HG02885 (cell line): ENCODE data around the gene THBS1.

ENCODE experiments used
- ATAC-seq: cut with Tn5 transposase; IDR thresholded peaks from one replicate; pipeline ENCODE4 v1.9.1; 2021; ENCODE audit warnings: mild to moderate bottlenecking; ENCODE audit not compliant: unreplicated experiment, poor library complexity

THBS1 gene

GRCh38 chr15:39598958-39599845, 18.3 kb downstream of the THBS1 start:
- ATAC-seq: no peak

- ATAC-seq: no peak
These were observed 19.0 kb downstream of the THBS1 start for GRCh38 chr15:39599871-39600270.

- ATAC-seq: no peak
These were observed 21.3 kb downstream of the THBS1 start for GRCh38 chr15:39602143-39602542.

- no peak for ATAC-seq
These were observed 24.3 kb downstream of the THBS1 start for GRCh38 chr15:39605146-39605545.

GRCh38 chr15:39608185-39609139, 27.6 kb downstream of the THBS1 start:
- ATAC-seq: no peak

GRCh38 chr15:39609166-39609916, 28.5 kb downstream of the THBS1 start:
- ATAC-seq: no peak

- ATAC-seq: no peak
These were observed 29.8 kb downstream of the THBS1 start for GRCh38 chr15:39610665-39611064.

GRCh38 chr15:39613271-39613670, 32.4 kb downstream of the THBS1 start:
- ATAC-seq: no peak

- ATAC-seq: no peak
These were observed 33.0 kb downstream of the THBS1 start for GRCh38 chr15:39613861-39614260.

GRCh38 chr15:39616731-39617455, 36.0 kb downstream of the THBS1 start:
- ATAC-seq: no peak

GRCh38 chr15:39618063-39618823, 37.4 kb downstream of the THBS1 start:
- no peak for ATAC-seq

- ATAC-seq: no peak
These were observed 40.3 kb downstream of the THBS1 start for GRCh38 chr15:39621210-39621609.

- no peak for ATAC-seq
These were observed 41.1 kb downstream of the THBS1 start for GRCh38 chr15:39621976-39622375.

GRCh38 chr15:39622660-39623516, 42.0 kb downstream of the THBS1 start:
- peak; percentile 8 for ATAC-seq

GRCh38 chr15:39623529-39623931, 42.7 kb downstream of the THBS1 start:
- ATAC-seq: peak; percentile 94

- ATAC-seq: peak; percentile 32
These were observed 43.9 kb downstream of the THBS1 start for GRCh38 chr15:39624806-39625205.

- no peak for ATAC-seq
These were observed 44.6 kb downstream of the THBS1 start for GRCh38 chr15:39625451-39625850.

- ATAC-seq: no peak
These were observed 45.0 kb downstream of the THBS1 start for GRCh38 chr15:39625856-39626255.
